22Rv1 (cell line): ENCODE data around the gene KCNH1.

ENCODE experiments used
- CTCF ChIP-seq: fragments of 450-650 bp; IDR thresholded peaks from 2 replicates; pipeline ENCODE4 v1.5.1; 2017; ENCODE audit warnings: mild to moderate bottlenecking
- ZFX ChIP-seq: fragments of 450-650 bp; IDR thresholded peaks from 2 replicates; pipeline ENCODE4 v1.6.1; 2017; ENCODE audit warnings: antibody characterized with exemption, borderline replicate concordance

GRCh38 chr1:210855440-210855839 is 278.5 kb downstream of the KCNH1 start:
- TF ChIP-seq CTCF: no peak
- TF ChIP-seq ZFX: no peak
